Esophagus muscularis mucosa (tissue), 4 donors: Measurements from ENCODE around the gene DCST2. TPM values are rescaled to one million over a fixed set of nuclear protein-coding genes. Genes with fewer than 3 reads are reported as not detected.
A peak's percentile ranks its signal among the peaks of the same experiment; 100 is the strongest.

Experiments used
- DNase-seq: peaks from one replicate; pipeline ENCODE4 v3.0.0-alpha.2; 2017; ENCODE audit errors: extremely low spot score
- H3K27ac ChIP-seq, 4 donors: fragments of 200-600 bp; sonication (generic); replicated peaks in 1 of 4; 1 replicate in 3 of 4; 2 replicates in 1 of 4; pipeline ENCODE4 v1.5.1; 2016 to 2019; ENCODE audit warnings: mild to moderate bottlenecking in 1 of 4
- H3K27me3 ChIP-seq, 4 donors: fragments of 200-600 bp; sonication (generic); one replicate each; pipeline versions ENCODE4 v1.5.1 to v1.6.0; 2016 to 2019
- H3K36me3 ChIP-seq, 4 donors: fragments of 200-600 bp; sonication (generic); one replicate each; pipeline ENCODE4 v1.5.1; 2016 to 2019
- H3K4me1 ChIP-seq, 4 donors: fragments of 200-600 bp; sonication (generic); one replicate each; pipeline ENCODE4 v1.5.1; 2016 to 2019
- H3K4me3 ChIP-seq, 4 donors: fragments of 200-600 bp; sonication (generic); 1 replicate in 2 of 4; 2 replicates in 2 of 4; pipeline ENCODE4 v1.5.1; 2016 to 2019; ENCODE audit warnings: mild to moderate bottlenecking in 4 of 4, moderate library complexity in 1 of 4
- H3K9me3 ChIP-seq, 4 donors: fragments of 200-600 bp; sonication (generic); 1 replicate in 3 of 4; 2 replicates in 1 of 4; pipeline ENCODE4 v1.5.1; 2016 to 2019
- CTCF ChIP-seq, 3 experiments: fragments of 200-600 bp in 2 of 3; fragments of 450-650 bp in 1 of 3; sonication (generic) in 2 of 3; IDR thresholded peaks; one replicate each; pipeline ENCODE4 v1.5.1; 2017 to 2019; ENCODE audit warnings: antibody characterized with exemption in 3 of 3, mild to moderate bottlenecking in 2 of 3, moderate library complexity in 1 of 3
- EP300 ChIP-seq: sonication (generic); formaldehyde crosslinking; IDR thresholded peaks from one replicate; pipeline ENCODE4 v1.6.1; 2017; ENCODE audit warnings: antibody characterized with exemption
- POLR2A ChIP-seq: fragments of 450-650 bp; IDR thresholded peaks from one replicate; pipeline ENCODE4 v1.6.1; 2017; ENCODE audit warnings: antibody characterized with exemption, moderate library complexity, mild to moderate bottlenecking, low read depth
- POLR2AphosphoS5 ChIP-seq, 2 donors: sonication (generic); formaldehyde crosslinking; IDR thresholded peaks; one replicate each; pipeline ENCODE4 v1.6.1; 2017; ENCODE audit warnings: antibody characterized with exemption in 2 of 2
- WGBS: methylation state at CpG from one replicate; pipeline ENCODE4 v1.1.5; 2018; 5-methylcytosine and 5-hydroxymethylcytosine counted together
- intact Hi-C: fragments of 100-400 bp; cut with DNase I; formaldehyde crosslinking; loops from one replicate; pipeline ENCODE4 v1.15.1; 2023
- total RNA-seq, 4 donors: library from RNA; depleted of rRNA; stranded (reverse); fragments of >200 nt; gene quantifications; one replicate each; pipeline versions ENCODE4 v1.1.0 to v1.2.1, GENCODE V29; 2016

Gene DCST2
- total RNA-seq, 4 donors from 2014 or later = 0.11 to 0.19 TPM; not detected in 2

- peak overlapping the region; percentile 97 to 99 (median 98) for H3K27ac ChIP-seq
- H3K4me1 ChIP-seq = peaks cover 29 to 53% (median 46%) of the 10 kb centered on the region in 4 donors
- peak overlapping the region; percentile 80 to 97 (median 92) for H3K4me3 ChIP-seq
- H3K9me3 ChIP-seq = no peaks in the 10 kb centered on the region
- WGBS = 0% methylated on average over 7 of the region's 13 CpGs
- DNase-seq = no peak
- intact Hi-C loops = no loop called here
- TF ChIP-seq EP300 (no peak), POLR2A (no peak), POLR2AphosphoS5 (IDR thresholded peaks at IDR 0.05) (no peak), CTCF (IDR thresholded peaks at IDR 0.05) (no peak)
- no peaks in the 10 kb centered on the region for H3K27me3 ChIP-seq
- no peaks in the 10 kb centered on the region for H3K36me3 ChIP-seq
Measured at GRCh38 chr1:155000411-155000725, 33.2 kb downstream of the DCST2 start.

GRCh38 chr1:154999571-155000410 lies 33.8 kb downstream of the DCST2 start:
- DNase-seq = no peak
- intact Hi-C loops = loop anchor here (5.0 kb wide), 1 partner anchor 37 kb away; the partner anchor contains the start of gene PYGO2

GRCh38 chr1:154998818-154999570 lies 34.6 kb downstream of the DCST2 start:
- intact Hi-C loops = loop anchor here (5.0 kb wide), 1 partner anchor 37 kb away; the partner anchor contains the start of gene PYGO2
- Histone ChIP-seq H3K9me3 (no peaks in the 10 kb centered on the region), H3K36me3 (no peaks in the 10 kb centered on the region), H3K4me1 (peaks cover 17 to 41% (median 36%) of the 10 kb centered on the region in 4 donors), H3K27ac (peak overlapping the region; percentile 97 to 99 (median 98)), H3K27me3 (no peaks in the 10 kb centered on the region), H3K4me3 (peak overlapping the region; percentile 80 to 97 (median 92))
- WGBS = 24% methylated on average over 19 of the region's 40 CpGs
- no peak for DNase-seq
- TF ChIP-seq POLR2A = no peak
- TF ChIP-seq POLR2AphosphoS5 (IDR thresholded peaks at IDR 0.05) = peak; percentile 21 to 55
- no peak for TF ChIP-seq EP300
- TF ChIP-seq CTCF (IDR thresholded peaks at IDR 0.05) = peak; percentile 67 to 85 (median 78)

More at GRCh38 chr1:154999571-155000410, 33.8 kb downstream of the DCST2 start:
- no peaks in the 10 kb centered on the region for H3K27me3 ChIP-seq
- H3K4me1 ChIP-seq = peaks cover 24 to 49% (median 44%) of the 10 kb centered on the region in 4 donors
- TF ChIP-seq POLR2A (no peak), EP300 (no peak), POLR2AphosphoS5 (IDR thresholded peaks at IDR 0.05) (no peak)
- H3K27ac ChIP-seq = peak overlapping the region; percentile 97 to 99 (median 98)
- H3K9me3 ChIP-seq = no peaks in the 10 kb centered on the region
- 3% methylated on average over 20 of the region's 50 CpGs for WGBS
- no peaks in the 10 kb centered on the region for H3K36me3 ChIP-seq
- H3K4me3 ChIP-seq = peak overlapping the region; percentile 80 to 97 (median 92)

- no peak overlapping the region for H3K4me3 ChIP-seq
- H3K4me1 ChIP-seq = peaks cover 17 to 36% (median 33%) of the 10 kb centered on the region in 4 donors
- no peak for TF ChIP-seq POLR2A
- TF ChIP-seq CTCF (IDR thresholded peaks at IDR 0.05) = no peak
- TF ChIP-seq EP300 = no peak
- TF ChIP-seq POLR2AphosphoS5 (IDR thresholded peaks at IDR 0.05) = no peak
- H3K27me3 ChIP-seq = no peaks in the 10 kb centered on the region
- DNase-seq = no peak
- H3K27ac ChIP-seq = peak overlapping the region in 3 of 4 donors; percentile 97 to 99 (median 98)
- intact Hi-C loops = loop anchor here (5.0 kb wide), 1 partner anchor 36 kb away; the partner anchor contains the start of gene PYGO2
- H3K9me3 ChIP-seq = no peaks in the 10 kb centered on the region
- peaks cover 0 to under 1% (median 0%) of the 10 kb centered on the region in 4 donors for H3K36me3 ChIP-seq
- 77% methylated on average over 12 of the region's 16 CpGs for WGBS
Measured at GRCh38 chr1:154998201-154998780, 35.3 kb downstream of the DCST2 start.
